ENCODE data around the gene DSCAML1. TPM values are rescaled to one million over a fixed set of nuclear protein-coding genes. Genes with fewer than 3 reads are reported as not detected.
"Not testable (repeated sequence)": the region's sequence is repeated elsewhere in the genome, so short reads cannot be mapped to it uniquely, and the experiment has no call there.

The DSCAML1 gene
- total RNA-seq, 2 experiments from 2014 or later, result not detected

GRCh38 chr11:117766026-117766425 lies 31.0 kb downstream of the DSCAML1 start:
- H3K27ac ChIP-seq (ENCODE audit: low read depth, low read length, poor library complexity, severe bottlenecking), result no peak overlapping the region
- BruUV-seq (replicated peaks), result no TSS peak
- CTCF ChIA-PET (ENCODE audit: unreplicated experiment), result no interaction called here

DNA sequence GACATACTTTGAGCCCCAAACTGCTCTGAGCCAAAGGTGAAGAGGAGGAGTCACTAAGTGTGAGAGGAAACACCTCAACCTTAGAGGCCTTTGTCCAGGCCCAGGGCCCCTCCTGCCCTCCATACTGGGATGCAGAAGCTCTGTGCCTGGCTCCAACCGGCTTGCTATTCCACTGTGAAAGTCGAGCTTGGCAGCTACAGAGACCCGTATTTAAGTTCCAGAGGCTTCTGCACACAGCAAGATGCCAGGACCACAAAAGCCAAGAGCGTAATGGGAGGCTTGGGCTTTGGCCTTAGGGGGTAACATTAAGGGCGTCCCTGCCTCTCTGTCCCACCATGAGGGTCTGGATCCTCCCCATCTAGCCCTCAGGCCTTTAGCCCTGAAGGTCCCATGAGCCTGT lies 31.9 kb downstream of the DSCAML1 start:
- no peak overlapping the region for H3K4me2 ChIP-seq (ENCODE audit: low read length)

More at GRCh38 chr11:117766026-117766425, 31.0 kb downstream of the DSCAML1 start:
- TF ChIP-seq, protein P1, sequence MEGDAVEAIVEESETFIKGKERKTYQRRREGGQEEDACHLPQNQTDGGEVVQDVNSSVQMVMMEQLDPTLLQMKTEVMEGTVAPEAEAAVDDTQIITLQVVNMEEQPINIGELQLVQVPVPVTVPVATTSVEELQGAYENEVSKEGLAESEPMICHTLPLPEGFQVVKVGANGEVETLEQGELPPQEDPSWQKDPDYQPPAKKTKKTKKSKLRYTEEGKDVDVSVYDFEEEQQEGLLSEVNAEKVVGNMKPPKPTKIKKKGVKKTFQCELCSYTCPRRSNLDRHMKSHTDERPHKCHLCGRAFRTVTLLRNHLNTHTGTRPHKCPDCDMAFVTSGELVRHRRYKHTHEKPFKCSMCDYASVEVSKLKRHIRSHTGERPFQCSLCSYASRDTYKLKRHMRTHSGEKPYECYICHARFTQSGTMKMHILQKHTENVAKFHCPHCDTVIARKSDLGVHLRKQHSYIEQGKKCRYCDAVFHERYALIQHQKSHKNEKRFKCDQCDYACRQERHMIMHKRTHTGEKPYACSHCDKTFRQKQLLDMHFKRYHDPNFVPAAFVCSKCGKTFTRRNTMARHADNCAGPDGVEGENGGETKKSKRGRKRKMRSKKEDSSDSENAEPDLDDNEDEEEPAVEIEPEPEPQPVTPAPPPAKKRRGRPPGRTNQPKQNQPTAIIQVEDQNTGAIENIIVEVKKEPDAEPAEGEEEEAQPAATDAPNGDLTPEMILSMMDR (conservative IDR thresholded peaks at IDR 0.05; ENCODE audit: low read length), result no peak
- TF ChIP-seq EZH2phosphoT487 (IDR thresholded peaks at IDR 0.05; ENCODE audit: borderline replicate concordance, low read depth, low read length), result no peak
- H2AFZ ChIP-seq (ENCODE audit: low read length), result no peak overlapping the region
- H3K4me2 ChIP-seq (ENCODE audit: low read length), result no peak overlapping the region
- no peaks in the 10 kb centered on the region for H3K36me3 ChIP-seq (ENCODE audit: insufficient read depth, low read length)
- intact Hi-C loops (cut with micrococcal nuclease; ENCODE audit: unreplicated experiment), result no loop called here
- H4K20me1 ChIP-seq (ENCODE audit: insufficient read depth, low read length), result no peaks in the 10 kb centered on the region
- no peaks in the 10 kb centered on the region for H3K9me3 ChIP-seq (ENCODE audit: low read length)
- no peak overlapping the region for H3K4me3 ChIP-seq (ENCODE audit: low read depth, low read length, poor library complexity, severe bottlenecking)
- DNase-seq (ENCODE audit: low spot score), result no peak
- no peaks in the 10 kb centered on the region for H3K79me2 ChIP-seq (ENCODE audit: insufficient read depth, low read depth, low read length)
- no peaks in the 10 kb centered on the region for H3K9me2 ChIP-seq (ENCODE audit: insufficient read depth, low read length)
- no peaks in the 10 kb centered on the region for H3K4me1 ChIP-seq (ENCODE audit: insufficient read depth, low read length, poor library complexity, severe bottlenecking)
- POLR2A ChIA-PET, result no interaction called here

DNA sequence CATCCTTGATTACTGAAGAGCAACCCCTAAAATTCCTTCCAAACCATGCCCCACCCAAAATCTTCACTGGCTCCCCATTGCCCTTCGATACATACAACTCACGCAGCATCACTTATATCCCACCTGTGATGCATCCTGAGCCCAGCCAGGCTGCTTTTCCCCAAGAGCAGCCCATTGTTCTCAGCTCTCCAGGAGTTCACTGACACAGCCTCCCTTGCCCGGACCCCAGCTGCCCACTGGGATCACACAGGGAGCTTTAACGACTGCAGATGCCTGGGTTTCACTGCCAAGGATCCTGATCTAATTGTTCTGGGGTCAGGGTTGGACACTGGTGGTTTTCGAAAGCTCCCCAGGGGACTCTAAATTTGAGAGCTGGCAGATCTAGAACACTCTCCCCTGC lies 33.6 kb downstream of the DSCAML1 start:
- H4K20me1 ChIP-seq (ENCODE audit: insufficient read depth, low read length); POLR2A ChIA-PET; H3K9me3 ChIP-seq (ENCODE audit: low read length); H2AFZ ChIP-seq (ENCODE audit: low read length); DNase-seq (ENCODE audit: low spot score); intact Hi-C loops (cut with micrococcal nuclease; ENCODE audit: unreplicated experiment); H3K4me2 ChIP-seq (ENCODE audit: low read length); BruUV-seq (replicated peaks); H3K36me3 ChIP-seq (ENCODE audit: insufficient read depth, low read length); CTCF ChIA-PET (ENCODE audit: unreplicated experiment); H3K9me2 ChIP-seq (ENCODE audit: insufficient read depth, low read length); H3K4me1 ChIP-seq (ENCODE audit: insufficient read depth, low read length, poor library complexity, severe bottlenecking); H3K27ac ChIP-seq (ENCODE audit: low read depth, low read length, poor library complexity, severe bottlenecking); H3K4me3 ChIP-seq (ENCODE audit: low read depth, low read length, poor library complexity, severe bottlenecking); H3K79me2 ChIP-seq (ENCODE audit: insufficient read depth, low read depth, low read length): not testable (repeated sequence)

More for the DNA sequence above, 31.9 kb downstream of the DSCAML1 start:
- POLR2A ChIA-PET, result no interaction called here
- Histone ChIP-seq H2AFZ (ENCODE audit: low read length) (no peak overlapping the region), H3K4me1 (ENCODE audit: insufficient read depth, low read length, poor library complexity, severe bottlenecking) (no peaks in the 10 kb centered on the region), H3K9me3 (ENCODE audit: low read length) (no peaks in the 10 kb centered on the region), H3K27ac (ENCODE audit: low read depth, low read length, poor library complexity, severe bottlenecking) (no peak overlapping the region), H3K79me2 (ENCODE audit: insufficient read depth, low read depth, low read length) (no peaks in the 10 kb centered on the region), H3K36me3 (ENCODE audit: insufficient read depth, low read length) (no peaks in the 10 kb centered on the region), H3K4me3 (ENCODE audit: low read depth, low read length, poor library complexity, severe bottlenecking) (no peak overlapping the region), H3K9me2 (ENCODE audit: insufficient read depth, low read length) (no peaks in the 10 kb centered on the region), H4K20me1 (ENCODE audit: insufficient read depth, low read length) (no peaks in the 10 kb centered on the region)
- TF ChIP-seq EZH2phosphoT487 (IDR thresholded peaks at IDR 0.05; ENCODE audit: borderline replicate concordance, low read depth, low read length), result no peak
- TF ChIP-seq, protein P1 (conservative IDR thresholded peaks at IDR 0.05; ENCODE audit: low read length), result no peak
- intact Hi-C loops (cut with micrococcal nuclease; ENCODE audit: unreplicated experiment), result no loop called here
- no TSS peak for BruUV-seq (replicated peaks)
- no peak for DNase-seq (ENCODE audit: low spot score)
- CTCF ChIA-PET (ENCODE audit: unreplicated experiment), result no interaction called here

All from OCI-LY7 (cell line).